Measurements from ENCODE around the gene SEPTIN10. TPM values are rescaled to one million over a fixed set of nuclear protein-coding genes. Genes with fewer than 3 reads are reported as not detected.

SEPTIN10 gene
- total and polyA plus RNA-seq, 2 donors (not counting 1 experiment from before 2014, with no cell fraction given) = 90.3 to 99.4 TPM

- Histone ChIP-seq H4K20me1 (ENCODE audit: control insufficient read depth, extremely low read depth, insufficient read depth, low read length) (no peaks in the 10 kb centered on the region), H3K4me3 (replicated peaks in 1 of 4; ENCODE audit: control extremely low read depth in 1 of 4, insufficient read depth in 1 of 4, low read depth in 3 of 4, low read length in 4 of 4) (no peak overlapping the region), H2AFZ (ENCODE audit: low read length) (no peak overlapping the region), H3K4me2 (ENCODE audit: extremely low read depth, insufficient read depth, low read length) (no peak overlapping the region), H3K27ac (ENCODE audit: insufficient read depth, low read length) (no peak overlapping the region), H3K9ac (ENCODE audit: insufficient read depth, low read length) (no peak overlapping the region), H3K79me2 (ENCODE audit: control insufficient read depth, insufficient read depth, low read length) (no peaks in the 10 kb centered on the region), H3K4me1 (ENCODE audit: control insufficient read depth, extremely low read depth, insufficient read depth, low read length) (no peaks in the 10 kb centered on the region), H3K27me3 (ENCODE audit: control insufficient read depth, insufficient read depth, low read length) (no peaks in the 10 kb centered on the region), H3K36me3 (ENCODE audit: control insufficient read depth, insufficient read depth, low read length) (no peaks in the 10 kb centered on the region), H3K9me3 (ENCODE audit: control insufficient read depth, insufficient read depth, low read depth, low read length) (no peaks in the 10 kb centered on the region)
- TF ChIP-seq, protein P1, sequence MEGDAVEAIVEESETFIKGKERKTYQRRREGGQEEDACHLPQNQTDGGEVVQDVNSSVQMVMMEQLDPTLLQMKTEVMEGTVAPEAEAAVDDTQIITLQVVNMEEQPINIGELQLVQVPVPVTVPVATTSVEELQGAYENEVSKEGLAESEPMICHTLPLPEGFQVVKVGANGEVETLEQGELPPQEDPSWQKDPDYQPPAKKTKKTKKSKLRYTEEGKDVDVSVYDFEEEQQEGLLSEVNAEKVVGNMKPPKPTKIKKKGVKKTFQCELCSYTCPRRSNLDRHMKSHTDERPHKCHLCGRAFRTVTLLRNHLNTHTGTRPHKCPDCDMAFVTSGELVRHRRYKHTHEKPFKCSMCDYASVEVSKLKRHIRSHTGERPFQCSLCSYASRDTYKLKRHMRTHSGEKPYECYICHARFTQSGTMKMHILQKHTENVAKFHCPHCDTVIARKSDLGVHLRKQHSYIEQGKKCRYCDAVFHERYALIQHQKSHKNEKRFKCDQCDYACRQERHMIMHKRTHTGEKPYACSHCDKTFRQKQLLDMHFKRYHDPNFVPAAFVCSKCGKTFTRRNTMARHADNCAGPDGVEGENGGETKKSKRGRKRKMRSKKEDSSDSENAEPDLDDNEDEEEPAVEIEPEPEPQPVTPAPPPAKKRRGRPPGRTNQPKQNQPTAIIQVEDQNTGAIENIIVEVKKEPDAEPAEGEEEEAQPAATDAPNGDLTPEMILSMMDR (conservative IDR thresholded peaks at IDR 0.05 in 1 of 2, IDR thresholded peaks at IDR 0.05 in 1 of 2; ENCODE audit: low read depth in 1 of 2, low read length in 2 of 2) = no peak
- TF ChIP-seq EZH2 (IDR thresholded peaks at IDR 0.05; ENCODE audit: low read length, missing control alignments) = no peak
- no peak for DNase-seq (ENCODE audit: low read depth in 2 of 2)
Measured at GRCh38 chr2:109555346-109555900, 58.3 kb downstream of the SEPTIN10 start.

- no peaks in the 10 kb centered on the region for H4K20me1 ChIP-seq (ENCODE audit: control insufficient read depth, extremely low read depth, insufficient read depth, low read length)
- DNase-seq (ENCODE audit: low read depth in 2 of 2) = no peak
- H3K27ac ChIP-seq (ENCODE audit: insufficient read depth, low read length) = no peak overlapping the region
- H3K4me2 ChIP-seq (ENCODE audit: extremely low read depth, insufficient read depth, low read length) = no peak overlapping the region
- TF ChIP-seq, protein P1 (conservative IDR thresholded peaks at IDR 0.05 in 1 of 2, IDR thresholded peaks at IDR 0.05 in 1 of 2; ENCODE audit: low read depth in 1 of 2, low read length in 2 of 2) = no peak
- TF ChIP-seq EZH2 (IDR thresholded peaks at IDR 0.05; ENCODE audit: low read length, missing control alignments) = no peak
- H3K9ac ChIP-seq (ENCODE audit: insufficient read depth, low read length) = no peak overlapping the region
- H3K27me3 ChIP-seq (ENCODE audit: control insufficient read depth, insufficient read depth, low read length) = no peaks in the 10 kb centered on the region
- no peaks in the 10 kb centered on the region for H3K9me3 ChIP-seq (ENCODE audit: control insufficient read depth, insufficient read depth, low read depth, low read length)
- no peak overlapping the region for H3K4me3 ChIP-seq (replicated peaks in 1 of 4; ENCODE audit: control extremely low read depth in 1 of 4, insufficient read depth in 1 of 4, low read depth in 3 of 4, low read length in 4 of 4)
- no peaks in the 10 kb centered on the region for H3K4me1 ChIP-seq (ENCODE audit: control insufficient read depth, extremely low read depth, insufficient read depth, low read length)
- no peak overlapping the region for H2AFZ ChIP-seq (ENCODE audit: low read length)
- no peaks in the 10 kb centered on the region for H3K36me3 ChIP-seq (ENCODE audit: control insufficient read depth, insufficient read depth, low read length)
- no peaks in the 10 kb centered on the region for H3K79me2 ChIP-seq (ENCODE audit: control insufficient read depth, insufficient read depth, low read length)
Measured at GRCh38 chr2:109554758-109555157, 59.0 kb downstream of the SEPTIN10 start.

GRCh38 chr2:109549016-109549590 lies 64.7 kb downstream of the SEPTIN10 start:
- H3K4me3 ChIP-seq (replicated peaks in 1 of 4; ENCODE audit: control extremely low read depth in 1 of 4, insufficient read depth in 1 of 4, low read depth in 3 of 4, low read length in 4 of 4) = no peak overlapping the region
- no peaks in the 10 kb centered on the region for H3K4me1 ChIP-seq (ENCODE audit: control insufficient read depth, extremely low read depth, insufficient read depth, low read length)
- no peak overlapping the region for H2AFZ ChIP-seq (ENCODE audit: low read length)
- no peak overlapping the region for H3K27ac ChIP-seq (ENCODE audit: insufficient read depth, low read length)
- no peak for TF ChIP-seq EZH2 (IDR thresholded peaks at IDR 0.05; ENCODE audit: low read length, missing control alignments)
- TF ChIP-seq, protein P1 (conservative IDR thresholded peaks at IDR 0.05 in 1 of 2, IDR thresholded peaks at IDR 0.05 in 1 of 2; ENCODE audit: low read depth in 1 of 2, low read length in 2 of 2) = no peak
- no peaks in the 10 kb centered on the region for H3K9me3 ChIP-seq (ENCODE audit: control insufficient read depth, insufficient read depth, low read depth, low read length)
- H3K79me2 ChIP-seq (ENCODE audit: control insufficient read depth, insufficient read depth, low read length) = no peaks in the 10 kb centered on the region
- peaks cover 2% of the 10 kb centered on the region for H3K36me3 ChIP-seq (ENCODE audit: control insufficient read depth, insufficient read depth, low read length)
- H4K20me1 ChIP-seq (ENCODE audit: control insufficient read depth, extremely low read depth, insufficient read depth, low read length) = peaks cover 2% of the 10 kb centered on the region
- H3K4me2 ChIP-seq (ENCODE audit: extremely low read depth, insufficient read depth, low read length) = no peak overlapping the region
- no peak overlapping the region for H3K9ac ChIP-seq (ENCODE audit: insufficient read depth, low read length)
- H3K27me3 ChIP-seq (ENCODE audit: control insufficient read depth, insufficient read depth, low read length) = no peaks in the 10 kb centered on the region
- DNase-seq (ENCODE audit: low read depth in 2 of 2) = peak in 1 of 2 donors; percentile 36
